ENCODE results near the gene SOX5. TPM values are rescaled to one million over a fixed set of nuclear protein-coding genes. Genes with fewer than 3 reads are reported as not detected.

SOX5 gene
- total and polyA plus RNA-seq, 7 donors = 0.23 to 16.3 (median 9.4) TPM

DNA sequence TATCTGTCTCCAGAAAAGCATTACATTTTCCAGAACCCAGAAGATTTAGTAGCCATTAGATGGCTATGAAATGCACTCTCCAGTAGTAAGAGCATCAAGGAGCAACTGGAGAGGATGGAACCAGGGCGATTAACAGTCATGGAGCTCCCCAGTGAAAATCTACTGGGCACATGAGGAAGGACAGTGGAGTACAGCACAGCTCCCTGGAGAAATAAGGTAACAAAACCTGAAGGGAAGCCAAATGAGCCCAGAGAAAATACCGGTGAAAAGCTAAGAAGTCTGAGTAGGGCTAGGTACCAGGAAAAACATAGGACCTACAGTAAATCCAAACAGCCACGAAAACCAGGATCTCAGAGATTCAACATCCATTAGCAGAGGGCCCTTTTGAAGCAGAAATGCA, 21.6 kb downstream of the SOX5 start:
- Histone ChIP-seq H3K27ac (no peak overlapping the region), H3K27me3 (no peaks in the 10 kb centered on the region), H3K36me3 (no peaks in the 10 kb centered on the region), H3K4me1 (no peaks in the 10 kb centered on the region), H3K4me3 (no peak overlapping the region), H3K9me3 (peaks cover 0 to 3% (median 0%) of the 10 kb centered on the region in 4 donors)
- 63 to 84% methylated on average over 3 of the region's 3 CpGs for WGBS, 2 donors
- intact Hi-C loops (cut with DNase I) = no loop called here
- DNase-seq = no peak
- TF ChIP-seq POLR2AphosphoS5 (IDR thresholded peaks at IDR 0.05) (no peak), POLR2A (IDR thresholded peaks at IDR 0.05) (no peak), EP300 (IDR thresholded peaks at IDR 0.05) (no peak)
- TF ChIP-seq, protein P1, sequence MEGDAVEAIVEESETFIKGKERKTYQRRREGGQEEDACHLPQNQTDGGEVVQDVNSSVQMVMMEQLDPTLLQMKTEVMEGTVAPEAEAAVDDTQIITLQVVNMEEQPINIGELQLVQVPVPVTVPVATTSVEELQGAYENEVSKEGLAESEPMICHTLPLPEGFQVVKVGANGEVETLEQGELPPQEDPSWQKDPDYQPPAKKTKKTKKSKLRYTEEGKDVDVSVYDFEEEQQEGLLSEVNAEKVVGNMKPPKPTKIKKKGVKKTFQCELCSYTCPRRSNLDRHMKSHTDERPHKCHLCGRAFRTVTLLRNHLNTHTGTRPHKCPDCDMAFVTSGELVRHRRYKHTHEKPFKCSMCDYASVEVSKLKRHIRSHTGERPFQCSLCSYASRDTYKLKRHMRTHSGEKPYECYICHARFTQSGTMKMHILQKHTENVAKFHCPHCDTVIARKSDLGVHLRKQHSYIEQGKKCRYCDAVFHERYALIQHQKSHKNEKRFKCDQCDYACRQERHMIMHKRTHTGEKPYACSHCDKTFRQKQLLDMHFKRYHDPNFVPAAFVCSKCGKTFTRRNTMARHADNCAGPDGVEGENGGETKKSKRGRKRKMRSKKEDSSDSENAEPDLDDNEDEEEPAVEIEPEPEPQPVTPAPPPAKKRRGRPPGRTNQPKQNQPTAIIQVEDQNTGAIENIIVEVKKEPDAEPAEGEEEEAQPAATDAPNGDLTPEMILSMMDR (IDR thresholded peaks at IDR 0.05) = no peak

DNA sequence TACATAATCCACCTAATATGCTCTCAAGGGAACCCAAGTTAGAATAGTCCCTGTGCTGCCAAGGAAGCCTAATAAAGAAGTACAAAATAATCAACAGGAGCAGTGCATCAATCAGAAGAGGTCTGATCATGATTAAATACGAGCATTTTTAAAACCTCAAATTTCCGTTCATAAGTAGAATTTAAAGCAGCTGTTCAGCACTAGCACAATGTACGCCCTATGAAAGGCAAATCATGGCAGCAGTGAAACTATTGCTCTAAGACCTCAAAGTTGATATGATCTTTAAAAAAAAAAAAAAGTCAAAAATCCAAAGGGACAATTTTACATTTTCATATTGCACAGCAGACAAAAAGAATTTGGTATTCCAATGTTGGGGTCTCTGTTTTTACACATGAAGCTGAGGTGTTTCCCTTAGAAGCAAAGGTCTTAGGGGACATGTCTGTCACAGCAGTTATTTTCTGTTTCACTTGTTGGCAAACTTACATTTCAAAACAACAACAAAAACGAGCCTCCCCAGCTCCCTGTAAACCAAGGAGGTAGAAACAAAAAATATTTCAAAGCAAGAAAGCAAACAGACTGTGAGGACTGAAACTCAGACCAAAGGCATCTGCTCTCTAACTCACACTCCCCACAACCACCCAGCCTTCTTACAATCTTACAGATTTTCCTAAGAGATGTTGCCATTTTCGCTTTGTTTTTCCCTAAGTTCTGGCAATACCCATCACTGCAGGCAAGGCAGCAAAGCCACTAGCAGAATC, 28.2 kb downstream of the SOX5 start:
- H3K27ac ChIP-seq = peak overlapping the region in 1 of 4 donors; percentile 6
- 73 to 75% methylated on average over 5 of the region's 5 CpGs for WGBS, 2 donors

DNA sequence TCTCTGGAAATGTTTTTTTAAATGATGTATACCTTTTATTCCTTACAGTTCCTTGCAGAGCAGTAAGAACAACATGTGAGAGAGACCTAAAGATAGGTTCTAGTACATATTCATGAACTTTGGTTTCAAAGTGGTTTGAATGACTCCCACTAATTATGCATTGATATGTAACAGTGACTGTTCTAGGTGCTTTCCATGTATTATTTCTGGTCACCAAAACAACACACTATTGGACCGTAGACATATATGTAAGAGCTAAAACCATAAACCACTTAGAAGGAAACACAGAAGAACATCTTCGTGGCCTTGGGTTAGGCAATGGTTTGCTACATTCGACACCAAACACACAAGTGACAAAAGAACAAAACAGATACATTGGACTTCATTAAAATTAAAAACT, 37.9 kb downstream of the SOX5 start:
- Histone ChIP-seq H3K4me1 (no peaks in the 10 kb centered on the region), H3K9me3 (no peaks in the 10 kb centered on the region), H3K4me3 (no peak overlapping the region), H3K27me3 (no peaks in the 10 kb centered on the region), H3K36me3 (no peaks in the 10 kb centered on the region), H3K27ac (no peak overlapping the region)
- DNase-seq = no peak
- TF ChIP-seq POLR2AphosphoS5 (IDR thresholded peaks at IDR 0.05) (no peak), POLR2A (IDR thresholded peaks at IDR 0.05) (no peak), EP300 (IDR thresholded peaks at IDR 0.05) (no peak)
- TF ChIP-seq, protein P1 (IDR thresholded peaks at IDR 0.05) = no peak
- intact Hi-C loops (cut with DNase I) = no loop called here
- WGBS, 2 donors = 91 to 92% methylated on average over 3 of the region's 3 CpGs

More for the DNA sequence above, 28.2 kb downstream of the SOX5 start:
- H3K4me1 ChIP-seq = no peaks in the 10 kb centered on the region
- no peak for TF ChIP-seq EP300 (IDR thresholded peaks at IDR 0.05)
- no peak for TF ChIP-seq POLR2AphosphoS5 (IDR thresholded peaks at IDR 0.05)
- no peak for TF ChIP-seq POLR2A (IDR thresholded peaks at IDR 0.05)
- TF ChIP-seq, protein P1 (IDR thresholded peaks at IDR 0.05) = no peak
- H3K27me3 ChIP-seq = no peaks in the 10 kb centered on the region
- no peaks in the 10 kb centered on the region for H3K36me3 ChIP-seq
- H3K4me3 ChIP-seq = no peak overlapping the region
- DNase-seq = no peak
- intact Hi-C loops (cut with DNase I) = no loop called here
- H3K9me3 ChIP-seq = no peaks in the 10 kb centered on the region

DNA sequence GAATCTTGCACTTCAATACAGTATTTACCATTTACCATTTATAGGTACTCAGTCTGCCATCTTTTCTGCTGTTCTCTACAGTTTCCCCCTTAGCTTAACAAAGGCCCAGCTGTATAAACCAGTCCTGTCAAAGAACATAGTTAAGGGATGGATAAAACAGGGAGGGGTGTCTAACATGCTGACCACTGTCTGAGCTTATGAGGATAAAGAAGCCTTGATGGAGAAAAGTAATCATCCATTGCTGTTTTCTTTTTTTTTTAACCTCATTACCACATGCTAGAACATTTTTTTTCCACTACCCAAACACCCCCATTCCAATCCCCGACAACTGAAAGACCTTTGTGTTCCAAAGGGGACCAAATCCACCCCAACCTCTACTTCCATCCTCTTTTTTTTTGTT, 39.9 kb downstream of the SOX5 start:
- no peaks in the 10 kb centered on the region for H3K4me1 ChIP-seq
- intact Hi-C loops (cut with DNase I) = no loop called here
- H3K27ac ChIP-seq = no peak overlapping the region
- 81 to 91% methylated on average over 1 of the region's 1 CpG for WGBS, 2 donors
- no peaks in the 10 kb centered on the region for H3K9me3 ChIP-seq
- H3K27me3 ChIP-seq = no peaks in the 10 kb centered on the region
- H3K36me3 ChIP-seq = no peaks in the 10 kb centered on the region
- no peak for DNase-seq
- no peak overlapping the region for H3K4me3 ChIP-seq
- no peak for TF ChIP-seq EP300 (IDR thresholded peaks at IDR 0.05)
- no peak for TF ChIP-seq POLR2AphosphoS5 (IDR thresholded peaks at IDR 0.05)
- no peak for TF ChIP-seq POLR2A (IDR thresholded peaks at IDR 0.05)
- TF ChIP-seq, protein P1 (IDR thresholded peaks at IDR 0.05) = no peak

All from sigmoid colon (tissue), 7 donors.